IMR-90 (cell line): ENCODE data around the gene SMIM36. TPM values are rescaled to one million over a fixed set of nuclear protein-coding genes. Genes with fewer than 3 reads are reported as not detected.

ENCODE experiments used
- ATAC-seq: fragments of 200-7000 bp; cut with Tn5 transposase; 2 replicates; pipeline ENCODE4 v1.9.1; 2020; ENCODE audit warnings: low read depth, mild to moderate bottlenecking, moderate library complexity
- BruUV-seq: library from RNA; stranded (reverse); fragments of 400-500 nt; replicated peaks from 2 replicates; lab custom pipeline; 2021; lab: Mats Ljungman, UMichigan
- CTCF ChIA-PET: fragments of 300-600 bp; formaldehyde crosslinking; extraction: SDS; loops from one replicate; lab custom pipeline; 2021; ENCODE audit warnings: antibody characterized with exemption; lab: Yijun Ruan, JAX
- POLR2A ChIA-PET: fragments of 300-600 bp; sonication (Branson Sonifier 250); formaldehyde crosslinking; loops from one replicate; lab custom pipeline; 2022; ENCODE audit warnings: antibody characterized with exemption; ENCODE audit not compliant: unreplicated experiment; lab: Charles Lee
- DNase-seq: peaks from one replicate; pipeline ENCODE4 v3.0.0; 2013
- H2AFZ ChIP-seq: replicated peaks from 2 replicates; pipeline ENCODE3; 2013; ENCODE audit warnings: low read length, mild to moderate bottlenecking; ENCODE audit not compliant: poor library complexity
- H2AK5ac ChIP-seq: 2 replicates; pipeline ENCODE4 v1.6.1; 2013; ENCODE audit warnings: low read depth, low read length, inconsistent platforms
- H2AK9ac ChIP-seq: replicated peaks from 2 replicates; pipeline ENCODE3; 2013; ENCODE audit warnings: mild to moderate bottlenecking, low read depth, low read length, moderate library complexity; ENCODE audit not compliant: poor library complexity
- H2BK120ac ChIP-seq: 2 replicates; pipeline ENCODE4 v1.6.1; 2013; ENCODE audit warnings: low read depth, low read length, inconsistent platforms
- H2BK15ac ChIP-seq: 3 replicates; pipeline ENCODE4 v1.6.1; 2013; ENCODE audit warnings: low read depth, low read length, inconsistent platforms
- H2BK20ac ChIP-seq: 2 replicates; pipeline ENCODE4 v1.6.1; 2013; ENCODE audit warnings: low read depth, mild to moderate bottlenecking, inconsistent platforms, low read length, moderate library complexity
- H2BK5ac ChIP-seq: 2 replicates; pipeline ENCODE4 v1.6.1; 2013; ENCODE audit warnings: mild to moderate bottlenecking, low read depth, low read length, inconsistent platforms; ENCODE audit not compliant: poor library complexity, severe bottlenecking
- H3K14ac ChIP-seq: replicated peaks from 2 replicates; pipeline ENCODE4 v1.6.1; 2013; ENCODE audit warnings: low read depth, low read length, inconsistent platforms
- H3K18ac ChIP-seq: 2 replicates; pipeline ENCODE4 v1.6.1; 2013; ENCODE audit warnings: low read depth, low read length, control low read depth
- H3K23ac ChIP-seq: 2 replicates; pipeline ENCODE4 v1.6.1; 2013; ENCODE audit warnings: low read depth, low read length, inconsistent platforms
- H3K27ac ChIP-seq: 2 replicates; pipeline ENCODE4 v1.5.1; 2013; ENCODE audit warnings: mild to moderate bottlenecking, control low read depth, low read length; ENCODE audit not compliant: insufficient read depth
- H3K27me3 ChIP-seq: 2 replicates; pipeline ENCODE4 v1.6.1; 2013; ENCODE audit warnings: low read length; ENCODE audit not compliant: control insufficient read depth, insufficient read depth
- H3K36me3 ChIP-seq: 2 replicates; pipeline ENCODE4 v1.6.1; 2013; ENCODE audit warnings: low read length, mixed read lengths; ENCODE audit not compliant: control insufficient read depth, insufficient read depth
- H3K4ac ChIP-seq: 2 replicates; pipeline ENCODE4 v1.6.1; 2013; ENCODE audit warnings: low read depth, low read length, inconsistent platforms
- H3K4me1 ChIP-seq: 2 replicates; pipeline ENCODE4 v1.6.1; 2013; ENCODE audit warnings: low read length, mixed read lengths; ENCODE audit not compliant: control insufficient read depth, insufficient read depth
- H3K4me2 ChIP-seq: 2 replicates; pipeline ENCODE4 v1.6.1; 2013; ENCODE audit warnings: low read depth, mild to moderate bottlenecking, control low read depth, low read length, moderate library complexity
- H3K4me3 ChIP-seq: 2 replicates; pipeline ENCODE4 v1.5.1; 2013; ENCODE audit warnings: low read depth, mild to moderate bottlenecking, control low read depth, low read length, moderate library complexity; ENCODE audit not compliant: insufficient read depth
- H3K56ac ChIP-seq: 2 replicates; pipeline ENCODE4 v1.6.1; 2013; ENCODE audit warnings: low read length, inconsistent platforms; ENCODE audit not compliant: insufficient read depth; ENCODE audit errors: extremely low read depth
- H3K79me1 ChIP-seq, 2 experiments: 2 replicates each; pipeline ENCODE4 v1.6.1; 2013; ENCODE audit warnings: low read length in 2 of 2, inconsistent platforms in 1 of 2, low read depth in 1 of 2
- H3K9ac ChIP-seq: 2 replicates; pipeline ENCODE4 v1.6.1; 2013; ENCODE audit warnings: low read depth, low read length, control low read depth
- H3K9me1 ChIP-seq: 2 replicates; pipeline ENCODE4 v1.6.1; 2013; ENCODE audit warnings: low read length, inconsistent platforms; ENCODE audit not compliant: insufficient read depth
- H3K9me3 ChIP-seq: 2 replicates; pipeline ENCODE4 v1.6.1; 2013; ENCODE audit warnings: low read length; ENCODE audit not compliant: control insufficient read depth, insufficient read depth
- H4K20me1 ChIP-seq: 2 replicates; pipeline ENCODE4 v1.6.1; 2013; ENCODE audit warnings: low read length, inconsistent platforms; ENCODE audit not compliant: insufficient read depth
- H4K5ac ChIP-seq: 2 replicates; pipeline ENCODE4 v1.6.1; 2013; ENCODE audit warnings: mild to moderate bottlenecking, low read depth, low read length, control low read depth
- H4K8ac ChIP-seq, 2 experiments: 2 replicates each; pipeline ENCODE4 v1.6.1; 2013; ENCODE audit warnings: low read depth in 2 of 2, low read length in 2 of 2, control low read depth in 1 of 2, inconsistent platforms in 1 of 2
- H4K91ac ChIP-seq: 2 replicates; pipeline ENCODE4 v1.6.1; 2013; ENCODE audit warnings: low read depth, low read length, inconsistent platforms; ENCODE audit not compliant: insufficient read depth
- BHLHE40 ChIP-seq: fragments of 150-350 bp; IDR thresholded peaks from 2 replicates; pipeline ENCODE4 v1.6.1; 2016; ENCODE audit warnings: mild to moderate bottlenecking, low read depth, low read length
- CEBPB ChIP-seq: IDR thresholded peaks from 2 replicates; pipeline ENCODE4 v1.6.1; 2012; ENCODE audit warnings: low read depth, low read length, improper control_type of control experiment
- CHD1 ChIP-seq: IDR thresholded peaks from 2 replicates; pipeline ENCODE4 v1.6.1; 2012; ENCODE audit warnings: low read depth, low read length, improper control_type of control experiment
- CTCF ChIP-seq: conservative IDR thresholded peaks from 2 replicates; pipeline ENCODE4 v1.5.1; 2012; ENCODE audit warnings: mild to moderate bottlenecking, low read depth, low read length, improper control_type of control experiment
- ELK1 ChIP-seq: fragments of 150-350 bp; IDR thresholded peaks from 2 replicates; pipeline ENCODE4 v1.6.1; 2016; ENCODE audit warnings: low read depth, mild to moderate bottlenecking, low read length, moderate library complexity, borderline replicate concordance
- FOS ChIP-seq: fragments of 150-350 bp; IDR thresholded peaks from 2 replicates; pipeline ENCODE4 v1.6.1; 2016; ENCODE audit warnings: low read depth, low read length
- MAFK ChIP-seq: IDR thresholded peaks from 2 replicates; pipeline ENCODE4 v1.6.1; 2012; ENCODE audit warnings: low read depth, low read length, improper control_type of control experiment
- MAZ ChIP-seq: IDR thresholded peaks from 2 replicates; pipeline ENCODE4 v1.6.1; 2012; ENCODE audit warnings: low read depth, mild to moderate bottlenecking, low read length, improper control_type of control experiment, moderate library complexity, borderline replicate concordance
- MXI1 ChIP-seq: IDR thresholded peaks from 2 replicates; pipeline ENCODE4 v1.6.1; 2012; ENCODE audit warnings: low read depth, mild to moderate bottlenecking, low read length, moderate library complexity, borderline replicate concordance
- NFE2L2 ChIP-seq: fragments of 150-350 bp; IDR thresholded peaks from 2 replicates; pipeline ENCODE4 v1.6.1; 2016; ENCODE audit warnings: low read depth, mild to moderate bottlenecking, low read length
- POLR2A ChIP-seq: IDR thresholded peaks from 2 replicates; pipeline ENCODE4 v1.6.1; 2012; ENCODE audit warnings: mild to moderate bottlenecking, low read depth, low read length
- RAD21 ChIP-seq: IDR thresholded peaks from 2 replicates; pipeline ENCODE4 v1.6.1; 2012; ENCODE audit warnings: low read length, improper control_type of control experiment
- RCOR1 ChIP-seq: IDR thresholded peaks from 2 replicates; pipeline ENCODE4 v1.6.1; 2012; ENCODE audit warnings: mild to moderate bottlenecking, low read length, improper control_type of control experiment; ENCODE audit not compliant: insufficient replicate concordance
- RFX5 ChIP-seq: IDR thresholded peaks from 2 replicates; pipeline ENCODE4 v1.8.0; 2012; ENCODE audit warnings: low read depth, mild to moderate bottlenecking, low read length, moderate library complexity
- SMC3 ChIP-seq: fragments of 150-350 bp; IDR thresholded peaks from 2 replicates; pipeline ENCODE4 v1.6.1; 2016; ENCODE audit warnings: low read depth, mild to moderate bottlenecking, antibody characterized with exemption, low read length, moderate library complexity
- USF2 ChIP-seq: fragments of 150-350 bp; IDR thresholded peaks from 2 replicates; pipeline ENCODE4 v1.6.1; 2017; ENCODE audit warnings: mild to moderate bottlenecking, antibody characterized with exemption, low read length, low read depth
- dilution Hi-C: fragments of 300-500 bp; cut with HindIII; formaldehyde crosslinking; loops from one replicate; pipeline ENCODE4 v1.14.3; 2018; ENCODE audit warnings: low sequenced_read_pairs; ENCODE audit not compliant: unreplicated experiment
- in situ Hi-C: fragments of 300-500 bp; cut with MboI; formaldehyde crosslinking; loops from 3 replicates; pipeline ENCODE4 v1.14.3; 2019; ENCODE audit warnings: low sequenced_read_pairs, inconsistent platforms, mixed read lengths
- intact Hi-C: fragments of 100-400 bp; cut with micrococcal nuclease; formaldehyde crosslinking; loops from 2 replicates; pipeline ENCODE4 v1.10.0; 2022
- polyA plus RNA-seq, 3 experiments: library from polyadenylated mRNA; depleted of rRNA; stranded (reverse); fragments of >200 nt; gene quantifications; 2 replicates each; pipeline ENCODE4 v1.2.3, GENCODE V29; 2012; ENCODE audit warnings: low replicate concordance in 1 of 3
- total RNA-seq: library from RNA; depleted of rRNA; stranded (reverse); fragments of >200 nt; gene quantifications from 2 replicates; pipeline ENCODE4 v1.2.3, GENCODE V29; 2012

The SMIM36 gene
- total and polyA plus RNA-seq, 2 of the 4 experiments (the other 2 are of a cell fraction) = not detected

GRCh38 chr17:55533608-55534007 is 22.4 kb upstream of the SMIM36 start:
- Histone ChIP-seq H3K79me1 (no peaks in the 10 kb centered on the region), H3K56ac (no peak overlapping the region), H3K23ac (no peak overlapping the region), H4K20me1 (no peaks in the 10 kb centered on the region), H3K27me3 (no peaks in the 10 kb centered on the region; the same call in 1 of the 2 replicates), H4K5ac (no peak overlapping the region), H4K8ac (no peak overlapping the region), H3K14ac (no peak overlapping the region), H2AK9ac (no peak overlapping the region), H3K4me3 (no peak overlapping the region), H3K9me1 (no peaks in the 10 kb centered on the region), H3K27ac (no peak overlapping the region), H2AK5ac (no peak overlapping the region), H3K4me2 (no peak overlapping the region), H2BK120ac (no peak overlapping the region), H2AFZ (no peak overlapping the region), H3K4ac (no peak overlapping the region), H3K9ac (no peak overlapping the region), H4K91ac (no peak overlapping the region), H2BK20ac (no peak overlapping the region), H2BK5ac (no peak overlapping the region), H2BK15ac (no peak overlapping the region), H3K4me1 (peaks cover 2% of the 10 kb centered on the region; the same call in 1 of the 2 replicates), H3K18ac (no peak overlapping the region), H3K9me3 (no peaks in the 10 kb centered on the region), H3K36me3 (no peaks in the 10 kb centered on the region)
- ChIA-PET CTCF (interaction anchor here (0.6 to 2.6 kb wide), 4 partner anchors 13 to 202 kb away, joined by 3 to 16 read pairs (median 6); no protein-coding TSS in a partner anchor), POLR2A (interaction anchor here (0.6 kb wide), 1 partner anchor 43 kb away, joined by 4 read pairs; no protein-coding TSS in a partner anchor)
- BruUV-seq = no TSS peak
- TF ChIP-seq FOS = no peak
- TF ChIP-seq CHD1 = no peak
- no peak for TF ChIP-seq POLR2A
- TF ChIP-seq MAFK = no peak
- TF ChIP-seq CEBPB = no peak
- no peak for TF ChIP-seq RFX5
- TF ChIP-seq ELK1 = no peak
- TF ChIP-seq USF2 = no peak
- no peak for TF ChIP-seq MXI1
- no peak for TF ChIP-seq SMC3
- TF ChIP-seq BHLHE40 = no peak
- no peak for TF ChIP-seq RCOR1
- TF ChIP-seq RAD21 = no peak
- TF ChIP-seq CTCF = no peak
- TF ChIP-seq MAZ = no peak
- TF ChIP-seq NFE2L2 = no peak
- intact Hi-C loops = no loop called here
- DNase-seq (peak; percentile 17), ATAC-seq (no peak)
- in situ Hi-C loops = no loop called here
- dilution Hi-C loops = no loop called here
